Measurements from ENCODE around the gene ERC2.

ERC2 gene

GRCh38 chr3:55623786-55624185 lies 844.5 kb downstream of the ERC2 start:
- TF ChIP-seq CTCF (IDR thresholded peaks at IDR 0.05; ENCODE audit: control insufficient read depth, extremely low read depth, insufficient read depth): no peak

GRCh38 chr3:55622733-55623132 lies 845.5 kb downstream of the ERC2 start:
- DNase-seq (ENCODE audit: low read depth): no peak
- TF ChIP-seq CTCF (IDR thresholded peaks at IDR 0.05; ENCODE audit: control insufficient read depth, extremely low read depth, insufficient read depth): no peak
- no peak overlapping the region for H3K4me3 ChIP-seq (ENCODE audit: low read depth, low read length)

More at GRCh38 chr3:55623786-55624185, 844.5 kb downstream of the ERC2 start:
- H3K4me3 ChIP-seq (ENCODE audit: low read depth, low read length): no peak overlapping the region
- no peak for DNase-seq (ENCODE audit: low read depth)

GRCh38 chr3:55622116-55622515 lies 846.2 kb downstream of the ERC2 start:
- DNase-seq (ENCODE audit: low read depth): no peak
- H3K4me3 ChIP-seq (ENCODE audit: low read depth, low read length): no peak overlapping the region
- no peak for TF ChIP-seq CTCF (IDR thresholded peaks at IDR 0.05; ENCODE audit: control insufficient read depth, extremely low read depth, insufficient read depth)

GRCh38 chr3:55621648-55622047 lies 846.6 kb downstream of the ERC2 start:
- TF ChIP-seq CTCF (IDR thresholded peaks at IDR 0.05; ENCODE audit: control insufficient read depth, extremely low read depth, insufficient read depth): no peak
- no peak for DNase-seq (ENCODE audit: low read depth)
- no peak overlapping the region for H3K4me3 ChIP-seq (ENCODE audit: low read depth, low read length)

GRCh38 chr3:55621026-55621422 lies 847.2 kb downstream of the ERC2 start:
- no peak for TF ChIP-seq CTCF (IDR thresholded peaks at IDR 0.05; ENCODE audit: control insufficient read depth, extremely low read depth, insufficient read depth)
- no peak overlapping the region for H3K4me3 ChIP-seq (ENCODE audit: low read depth, low read length)

GRCh38 chr3:55620351-55621025 lies 847.8 kb downstream of the ERC2 start:
- TF ChIP-seq CTCF (IDR thresholded peaks at IDR 0.05; ENCODE audit: control insufficient read depth, extremely low read depth, insufficient read depth): no peak
- DNase-seq (ENCODE audit: low read depth): peak; percentile 92
- H3K4me3 ChIP-seq (ENCODE audit: low read depth, low read length): no peak overlapping the region

More at GRCh38 chr3:55621026-55621422, 847.2 kb downstream of the ERC2 start:
- DNase-seq (ENCODE audit: low read depth): no peak

All from LNCaP clone FGC (cell line).